Measurements from ENCODE around the gene TMED1. TPM values are rescaled to one million over a fixed set of nuclear protein-coding genes. Genes with fewer than 3 reads are reported as not detected.

TMED1 gene
- polyA plus RNA-seq, 1 donor from 2014 or later: 20.2 TPM

- H3K27ac ChIP-seq (ENCODE audit: low read length): no peak overlapping the region
- H3K27me3 ChIP-seq (ENCODE audit: insufficient read depth, low read depth, low read length): no peaks in the 10 kb centered on the region
- no peak overlapping the region for H2AFZ ChIP-seq (ENCODE audit: low read depth, low read length)
- no peak overlapping the region for H3K4me2 ChIP-seq (ENCODE audit: low read length)
- no peaks in the 10 kb centered on the region for H3K79me2 ChIP-seq (replicated peaks; ENCODE audit: insufficient read depth, low read length)
- H4K20me1 ChIP-seq (ENCODE audit: insufficient read depth): no peaks in the 10 kb centered on the region
- no peaks in the 10 kb centered on the region for H3K9me3 ChIP-seq (ENCODE audit: low read length)
- no peaks in the 10 kb centered on the region for H3K36me3 ChIP-seq (ENCODE audit: insufficient read depth, low read length)
- no peaks in the 10 kb centered on the region for H3K9me2 ChIP-seq (ENCODE audit: insufficient read depth, low read length)
- TF ChIP-seq CTCF (IDR thresholded peaks at IDR 0.05; ENCODE audit: poor library complexity, severe bottlenecking) (no peak), EP300 (conservative IDR thresholded peaks at IDR 0.05; ENCODE audit: poor library complexity, severe bottlenecking) (no peak), SMC3 (conservative IDR thresholded peaks at IDR 0.05; ENCODE audit: poor library complexity) (no peak), POLR2AphosphoS5 (IDR thresholded peaks at IDR 0.05) (no peak), EZH2 (IDR thresholded peaks at IDR 0.05; ENCODE audit: borderline replicate concordance, insufficient read depth, low read length, poor library complexity, severe bottlenecking) (no peak), MXI1 (conservative IDR thresholded peaks at IDR 0.05; ENCODE audit: poor library complexity, severe bottlenecking) (no peak), REST (IDR thresholded peaks at IDR 0.05; ENCODE audit: borderline replicate concordance) (no peak), TAF1 (IDR thresholded peaks at IDR 0.05; ENCODE audit: low read depth) (no peak), RAD21 (conservative IDR thresholded peaks at IDR 0.05) (no peak)
- H3K4me3 ChIP-seq (ENCODE audit: low read length): no peak overlapping the region
- no peaks in the 10 kb centered on the region for H3F3A ChIP-seq (ENCODE audit: insufficient read depth, low read length, poor library complexity, severe bottlenecking)
- no peak overlapping the region for H3K9ac ChIP-seq (ENCODE audit: low read length)
Observed at GRCh38 chr19:10830931-10831779, 4.9 kb downstream of the TMED1 start.

- Histone ChIP-seq H3K9me3 (ENCODE audit: low read length) (no peaks in the 10 kb centered on the region), H4K20me1 (ENCODE audit: insufficient read depth) (no peaks in the 10 kb centered on the region), H3K27me3 (ENCODE audit: insufficient read depth, low read depth, low read length) (no peaks in the 10 kb centered on the region), H3K4me3 (ENCODE audit: low read length) (no peak overlapping the region), H3K9ac (ENCODE audit: low read length) (no peak overlapping the region), H3K79me2 (replicated peaks; ENCODE audit: insufficient read depth, low read length) (no peaks in the 10 kb centered on the region), H3F3A (ENCODE audit: insufficient read depth, low read length, poor library complexity, severe bottlenecking) (no peaks in the 10 kb centered on the region), H2AFZ (ENCODE audit: low read depth, low read length) (no peak overlapping the region), H3K36me3 (ENCODE audit: insufficient read depth, low read length) (no peaks in the 10 kb centered on the region), H3K9me2 (ENCODE audit: insufficient read depth, low read length) (no peaks in the 10 kb centered on the region), H3K27ac (ENCODE audit: low read length) (no peak overlapping the region), H3K4me2 (ENCODE audit: low read length) (no peak overlapping the region)
- TF ChIP-seq EZH2 (IDR thresholded peaks at IDR 0.05; ENCODE audit: borderline replicate concordance, insufficient read depth, low read length, poor library complexity, severe bottlenecking): no peak
- TF ChIP-seq EP300 (conservative IDR thresholded peaks at IDR 0.05; ENCODE audit: poor library complexity, severe bottlenecking): no peak
- no peak for TF ChIP-seq REST (IDR thresholded peaks at IDR 0.05; ENCODE audit: borderline replicate concordance)
- TF ChIP-seq SMC3 (conservative IDR thresholded peaks at IDR 0.05; ENCODE audit: poor library complexity): no peak
- no peak for TF ChIP-seq MXI1 (conservative IDR thresholded peaks at IDR 0.05; ENCODE audit: poor library complexity, severe bottlenecking)
- TF ChIP-seq CTCF (IDR thresholded peaks at IDR 0.05; ENCODE audit: poor library complexity, severe bottlenecking): no peak
- TF ChIP-seq POLR2AphosphoS5 (IDR thresholded peaks at IDR 0.05): no peak
- TF ChIP-seq TAF1 (IDR thresholded peaks at IDR 0.05; ENCODE audit: low read depth): no peak
- no peak for TF ChIP-seq RAD21 (conservative IDR thresholded peaks at IDR 0.05)
Observed at GRCh38 chr19:10830370-10830769, 5.6 kb downstream of the TMED1 start.
